ENCODE data around the gene PCDH19. TPM values are rescaled to one million over a fixed set of nuclear protein-coding genes. Genes with fewer than 3 reads are reported as not detected.

PCDH19 gene
- total RNA-seq, 2 donors from 2014 or later, result 0.91 to 1.6 TPM

GRCh38 chrX:100355680-100356079 lies 54.4 kb downstream of the PCDH19 start:
- 81% methylated on average over 3 of the region's 3 CpGs for WGBS
- Histone ChIP-seq H3K4me3 (no peak overlapping the region), H3K27ac (no peak overlapping the region), H3K9me3 (no peaks in the 10 kb centered on the region), H3K36me3 (no peaks in the 10 kb centered on the region), H3K4me1 (replicated peaks) (no peaks in the 10 kb centered on the region), H3K27me3 (replicated peaks; ENCODE audit: insufficient read depth) (no peaks in the 10 kb centered on the region)
- TF ChIP-seq, protein P1, sequence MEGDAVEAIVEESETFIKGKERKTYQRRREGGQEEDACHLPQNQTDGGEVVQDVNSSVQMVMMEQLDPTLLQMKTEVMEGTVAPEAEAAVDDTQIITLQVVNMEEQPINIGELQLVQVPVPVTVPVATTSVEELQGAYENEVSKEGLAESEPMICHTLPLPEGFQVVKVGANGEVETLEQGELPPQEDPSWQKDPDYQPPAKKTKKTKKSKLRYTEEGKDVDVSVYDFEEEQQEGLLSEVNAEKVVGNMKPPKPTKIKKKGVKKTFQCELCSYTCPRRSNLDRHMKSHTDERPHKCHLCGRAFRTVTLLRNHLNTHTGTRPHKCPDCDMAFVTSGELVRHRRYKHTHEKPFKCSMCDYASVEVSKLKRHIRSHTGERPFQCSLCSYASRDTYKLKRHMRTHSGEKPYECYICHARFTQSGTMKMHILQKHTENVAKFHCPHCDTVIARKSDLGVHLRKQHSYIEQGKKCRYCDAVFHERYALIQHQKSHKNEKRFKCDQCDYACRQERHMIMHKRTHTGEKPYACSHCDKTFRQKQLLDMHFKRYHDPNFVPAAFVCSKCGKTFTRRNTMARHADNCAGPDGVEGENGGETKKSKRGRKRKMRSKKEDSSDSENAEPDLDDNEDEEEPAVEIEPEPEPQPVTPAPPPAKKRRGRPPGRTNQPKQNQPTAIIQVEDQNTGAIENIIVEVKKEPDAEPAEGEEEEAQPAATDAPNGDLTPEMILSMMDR (IDR thresholded peaks at IDR 0.05), result no peak
- TF ChIP-seq POLR2AphosphoS5 (IDR thresholded peaks at IDR 0.05), result no peak
- TF ChIP-seq POLR2A (IDR thresholded peaks at IDR 0.05), result no peak
- DNase-seq (ENCODE audit: low spot score), result no peak
- intact Hi-C loops (cut with DNase I), result no loop called here

DNA sequence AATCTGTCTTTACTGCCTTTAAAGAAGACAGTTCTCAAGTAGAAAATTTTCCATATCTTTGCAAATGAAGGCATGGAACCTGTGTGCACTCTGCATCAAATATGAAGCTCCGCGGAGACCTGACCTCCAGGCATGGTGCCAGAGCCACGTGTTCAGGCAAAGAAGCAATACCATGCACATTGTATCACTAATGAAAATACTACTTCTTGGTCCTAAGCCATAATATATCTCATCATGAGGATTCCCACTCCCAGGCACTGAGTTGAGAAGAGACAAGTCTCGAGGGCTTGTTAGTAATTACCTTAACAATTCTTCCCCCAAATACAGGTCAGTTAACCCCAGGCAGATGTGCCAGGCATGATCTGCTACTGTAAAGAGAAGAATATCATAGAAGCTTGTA lies 56.7 kb downstream of the PCDH19 start:
- TF ChIP-seq POLR2AphosphoS5 (IDR thresholded peaks at IDR 0.05) (no peak), POLR2A (IDR thresholded peaks at IDR 0.05) (no peak)
- TF ChIP-seq, protein P1 (IDR thresholded peaks at IDR 0.05), result no peak
- no peak for DNase-seq (ENCODE audit: low spot score)
- no peaks in the 10 kb centered on the region for H3K4me1 ChIP-seq (replicated peaks)
- no peaks in the 10 kb centered on the region for H3K36me3 ChIP-seq
- no peak overlapping the region for H3K27ac ChIP-seq
- 30% methylated on average over 4 of the region's 4 CpGs for WGBS
- no peak overlapping the region for H3K4me3 ChIP-seq
- intact Hi-C loops (cut with DNase I), result no loop called here
- no peaks in the 10 kb centered on the region for H3K27me3 ChIP-seq (replicated peaks; ENCODE audit: insufficient read depth)
- no peaks in the 10 kb centered on the region for H3K9me3 ChIP-seq

DNA sequence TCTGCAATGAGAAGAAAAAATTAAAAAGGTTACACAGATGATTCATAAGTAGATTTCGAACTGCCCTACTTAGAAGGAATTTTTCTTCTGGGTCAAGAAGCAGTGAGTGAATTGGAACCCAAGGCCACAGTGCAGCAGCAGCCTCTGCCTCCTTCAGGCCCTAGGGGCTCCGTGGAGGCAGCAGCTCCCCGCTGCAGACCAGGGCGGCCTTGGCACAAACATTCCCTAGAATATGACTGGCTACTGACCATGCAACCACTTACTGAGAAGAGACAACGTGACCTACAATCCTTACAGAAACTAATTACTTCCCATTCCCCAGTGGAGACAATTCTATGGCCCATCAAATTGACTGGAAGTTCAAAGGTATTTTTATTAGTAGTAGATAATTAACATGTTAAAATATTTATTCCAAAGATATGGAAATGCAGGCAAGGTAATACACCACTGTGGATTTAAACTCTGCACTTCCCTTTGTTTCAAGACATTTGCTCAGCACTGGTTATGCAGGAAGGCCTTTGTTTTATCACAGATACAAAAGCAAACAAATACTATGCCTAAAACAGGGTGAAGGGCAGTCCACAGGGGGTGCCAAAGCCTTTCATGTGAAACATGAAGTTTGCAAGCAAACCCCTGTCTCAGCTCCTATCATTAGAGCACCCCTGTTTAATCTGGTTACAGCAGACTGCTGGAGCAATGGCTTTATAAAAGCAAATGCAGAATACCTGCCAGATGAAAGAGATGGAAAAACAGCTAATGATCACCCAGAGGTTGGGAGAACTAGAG lies 59.2 kb downstream of the PCDH19 start:
- Histone ChIP-seq H3K36me3 (no peaks in the 10 kb centered on the region), H3K4me3 (no peak overlapping the region), H3K9me3 (no peaks in the 10 kb centered on the region), H3K27me3 (replicated peaks; ENCODE audit: insufficient read depth) (no peaks in the 10 kb centered on the region), H3K27ac (no peak overlapping the region), H3K4me1 (replicated peaks) (no peaks in the 10 kb centered on the region)
- no peak for DNase-seq (ENCODE audit: low spot score)
- intact Hi-C loops (cut with DNase I), result no loop called here
- TF ChIP-seq POLR2AphosphoS5 (IDR thresholded peaks at IDR 0.05) (no peak), POLR2A (IDR thresholded peaks at IDR 0.05) (no peak)
- TF ChIP-seq, protein P1 (IDR thresholded peaks at IDR 0.05), result no peak
- 69% methylated on average over 5 of the region's 5 CpGs for WGBS

DNA sequence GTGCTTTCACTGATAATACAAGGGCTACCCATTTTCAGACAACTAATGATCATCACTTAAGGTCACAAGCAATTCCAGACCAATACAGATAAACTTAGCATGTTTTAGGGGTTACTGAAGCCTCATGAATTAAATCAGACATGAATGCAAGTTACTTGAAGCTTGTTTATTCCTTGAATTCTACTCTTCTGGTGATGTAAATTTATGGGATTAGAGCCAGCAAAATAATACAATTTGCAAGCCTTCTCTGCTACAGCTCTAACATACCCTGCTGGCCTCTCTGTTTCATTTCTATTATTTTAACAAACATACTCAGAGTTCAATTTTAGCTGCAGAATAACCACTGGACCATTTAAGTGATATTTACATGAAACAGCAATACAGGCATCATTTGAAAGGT lies 60.7 kb downstream of the PCDH19 start:
- H3K9me3 ChIP-seq, result no peaks in the 10 kb centered on the region
- no peaks in the 10 kb centered on the region for H3K4me1 ChIP-seq (replicated peaks)
- no peaks in the 10 kb centered on the region for H3K36me3 ChIP-seq
- H3K27ac ChIP-seq, result no peak overlapping the region
- DNase-seq (ENCODE audit: low spot score), result no peak
- H3K4me3 ChIP-seq, result no peak overlapping the region
- intact Hi-C loops (cut with DNase I), result no loop called here
- H3K27me3 ChIP-seq (replicated peaks; ENCODE audit: insufficient read depth), result no peaks in the 10 kb centered on the region
- no peak for TF ChIP-seq POLR2A (IDR thresholded peaks at IDR 0.05)
- no peak for TF ChIP-seq POLR2AphosphoS5 (IDR thresholded peaks at IDR 0.05)
- TF ChIP-seq, protein P1 (IDR thresholded peaks at IDR 0.05), result no peak

GRCh38 chrX:100341142-100341510 lies 68.9 kb downstream of the PCDH19 start:
- H3K27me3 ChIP-seq (replicated peaks; ENCODE audit: insufficient read depth), result no peaks in the 10 kb centered on the region
- TF ChIP-seq POLR2AphosphoS5 (IDR thresholded peaks at IDR 0.05), result no peak
- TF ChIP-seq, protein P1 (IDR thresholded peaks at IDR 0.05), result no peak
- TF ChIP-seq POLR2A (IDR thresholded peaks at IDR 0.05), result no peak
- no peak overlapping the region for H3K4me3 ChIP-seq
- intact Hi-C loops (cut with DNase I), result no loop called here
- H3K4me1 ChIP-seq (replicated peaks), result no peaks in the 10 kb centered on the region
- H3K36me3 ChIP-seq, result no peaks in the 10 kb centered on the region
- no peaks in the 10 kb centered on the region for H3K9me3 ChIP-seq
- DNase-seq (ENCODE audit: low spot score), result no peak
- H3K27ac ChIP-seq, result no peak overlapping the region
- WGBS, result 67% methylated on average over 4 of the region's 4 CpGs

Measured in prostate gland (tissue), 2 donors.